Tibial nerve (tissue), 3 donors: Measurements from ENCODE around the gene HPS1.

Experiments used
- POLR2A ChIP-seq, 2 donors: fragments of 450-650 bp; IDR thresholded peaks; one replicate each; pipeline ENCODE4 v1.6.1; 2017; ENCODE audit warnings: antibody characterized with exemption in 2 of 2, mild to moderate bottlenecking in 2 of 2, moderate library complexity in 2 of 2
- TF ChIP-seq, protein P1 (sequence below), 5 experiments: fragments of 200-600 bp in 3 of 5; fragments of 450-650 bp in 2 of 5; sonication (generic) in 3 of 5; IDR thresholded peaks; one replicate each; pipeline ENCODE4 v1.5.1; 2016 to 2019; ENCODE audit warnings: antibody characterized with exemption in 5 of 5, mild to moderate bottlenecking in 3 of 5, moderate library complexity in 2 of 5

- TF ChIP-seq, protein P1, sequence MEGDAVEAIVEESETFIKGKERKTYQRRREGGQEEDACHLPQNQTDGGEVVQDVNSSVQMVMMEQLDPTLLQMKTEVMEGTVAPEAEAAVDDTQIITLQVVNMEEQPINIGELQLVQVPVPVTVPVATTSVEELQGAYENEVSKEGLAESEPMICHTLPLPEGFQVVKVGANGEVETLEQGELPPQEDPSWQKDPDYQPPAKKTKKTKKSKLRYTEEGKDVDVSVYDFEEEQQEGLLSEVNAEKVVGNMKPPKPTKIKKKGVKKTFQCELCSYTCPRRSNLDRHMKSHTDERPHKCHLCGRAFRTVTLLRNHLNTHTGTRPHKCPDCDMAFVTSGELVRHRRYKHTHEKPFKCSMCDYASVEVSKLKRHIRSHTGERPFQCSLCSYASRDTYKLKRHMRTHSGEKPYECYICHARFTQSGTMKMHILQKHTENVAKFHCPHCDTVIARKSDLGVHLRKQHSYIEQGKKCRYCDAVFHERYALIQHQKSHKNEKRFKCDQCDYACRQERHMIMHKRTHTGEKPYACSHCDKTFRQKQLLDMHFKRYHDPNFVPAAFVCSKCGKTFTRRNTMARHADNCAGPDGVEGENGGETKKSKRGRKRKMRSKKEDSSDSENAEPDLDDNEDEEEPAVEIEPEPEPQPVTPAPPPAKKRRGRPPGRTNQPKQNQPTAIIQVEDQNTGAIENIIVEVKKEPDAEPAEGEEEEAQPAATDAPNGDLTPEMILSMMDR (IDR thresholded peaks at IDR 0.05), result no peak
- no peak for TF ChIP-seq POLR2A (IDR thresholded peaks at IDR 0.05)
Measured at GRCh38 chr10:98374217-98374985, 72.3 kb downstream of the HPS1 start.
